Measurements from ENCODE around the gene KIF16B.

- TF ChIP-seq, protein P1, sequence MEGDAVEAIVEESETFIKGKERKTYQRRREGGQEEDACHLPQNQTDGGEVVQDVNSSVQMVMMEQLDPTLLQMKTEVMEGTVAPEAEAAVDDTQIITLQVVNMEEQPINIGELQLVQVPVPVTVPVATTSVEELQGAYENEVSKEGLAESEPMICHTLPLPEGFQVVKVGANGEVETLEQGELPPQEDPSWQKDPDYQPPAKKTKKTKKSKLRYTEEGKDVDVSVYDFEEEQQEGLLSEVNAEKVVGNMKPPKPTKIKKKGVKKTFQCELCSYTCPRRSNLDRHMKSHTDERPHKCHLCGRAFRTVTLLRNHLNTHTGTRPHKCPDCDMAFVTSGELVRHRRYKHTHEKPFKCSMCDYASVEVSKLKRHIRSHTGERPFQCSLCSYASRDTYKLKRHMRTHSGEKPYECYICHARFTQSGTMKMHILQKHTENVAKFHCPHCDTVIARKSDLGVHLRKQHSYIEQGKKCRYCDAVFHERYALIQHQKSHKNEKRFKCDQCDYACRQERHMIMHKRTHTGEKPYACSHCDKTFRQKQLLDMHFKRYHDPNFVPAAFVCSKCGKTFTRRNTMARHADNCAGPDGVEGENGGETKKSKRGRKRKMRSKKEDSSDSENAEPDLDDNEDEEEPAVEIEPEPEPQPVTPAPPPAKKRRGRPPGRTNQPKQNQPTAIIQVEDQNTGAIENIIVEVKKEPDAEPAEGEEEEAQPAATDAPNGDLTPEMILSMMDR (IDR thresholded peaks at IDR 0.05) = no peak
- TF ChIP-seq POLR2A (IDR thresholded peaks at IDR 0.05) = no peak
These were observed 93.6 kb downstream of the KIF16B start for GRCh38 chr20:16479666-16480065.

Data from sigmoid colon (tissue), 3 donors.